A549 (cell line): Measurements from ENCODE around the gene PRKG1.

Experiments
- CTCF ChIP-seq: fragments of >200 bp; sonication (Bioruptor Twin); formaldehyde crosslinking; IDR thresholded peaks from 3 replicates; pipeline ENCODE4 v1.5.1; 2016
- EHF ChIP-seq: fragments of 250-450 bp; sonication (Bioruptor Pico); IDR thresholded peaks from 2 replicates; pipeline ENCODE4 v1.5.0; 2020; ENCODE audit warnings: mild to moderate bottlenecking
- ELK1 ChIP-seq: fragments of 150-350 bp; IDR thresholded peaks from 2 replicates; pipeline ENCODE4 v1.6.1; 2014; ENCODE audit warnings: low read depth, mild to moderate bottlenecking, low read length
- PBX3 ChIP-seq: IDR thresholded peaks from 2 replicates; pipeline ENCODE4 v1.6.1; 2012
- POLR2A ChIP-seq: IDR thresholded peaks from 2 replicates; pipeline ENCODE4 v1.6.1; 2012; ENCODE audit warnings: mild to moderate bottlenecking, low read length

- TF ChIP-seq POLR2A = no peak
- no peak for TF ChIP-seq CTCF
- TF ChIP-seq ELK1 = no peak
- no peak for TF ChIP-seq EHF (CRISPR knock-in tag)
- no peak for TF ChIP-seq PBX3
Measured at GRCh38 chr10:51367694-51368093, 293.4 kb downstream of the PRKG1 start.
